ENCODE data around the gene C1GALT1.
"Not testable (repeated sequence)": the region's sequence is repeated elsewhere in the genome, so short reads cannot be mapped to it uniquely, and the experiment has no call there.

Gene C1GALT1

GRCh38 chr7:7182156-7183060, at the start of gene C1GALT1:
TSS of gene C1GALT1 (plus strand) at chr7:7182544. CDS start at chr7:7234320, 51,776 bp downstream.
- in situ Hi-C loops (cut with MboI; ENCODE audit: low sequenced_read_pairs): no loop called here

GRCh38 chr7:7134046-7134445, 48.3 kb upstream of the C1GALT1 start:
- in situ Hi-C loops (cut with MboI; ENCODE audit: low sequenced_read_pairs): no loop called here

GRCh38 chr7:7135074-7135473, 47.3 kb upstream of the C1GALT1 start:
- in situ Hi-C loops (cut with MboI; ENCODE audit: low sequenced_read_pairs): no loop called here

DNA sequence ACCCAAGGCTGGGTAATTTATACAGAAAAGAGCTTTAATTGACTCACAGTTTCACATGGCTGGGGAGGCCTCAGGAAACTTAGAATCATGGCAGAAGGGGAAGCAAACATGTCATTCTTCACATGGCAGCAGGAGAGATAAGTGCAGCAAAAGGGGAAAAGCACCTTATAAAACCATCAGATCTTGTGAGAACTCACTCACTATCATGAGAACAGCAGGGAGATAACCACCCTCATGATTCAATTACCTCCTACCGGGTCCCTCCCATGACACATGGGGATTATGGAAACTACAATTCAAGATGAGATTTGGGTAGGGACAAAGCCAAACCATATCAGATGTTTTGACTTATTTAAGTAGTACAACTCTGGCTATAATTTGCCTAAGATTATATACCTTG, 46.4 kb upstream of the C1GALT1 start:
- in situ Hi-C loops (cut with MboI; ENCODE audit: low sequenced_read_pairs): not testable (repeated sequence)

DNA sequence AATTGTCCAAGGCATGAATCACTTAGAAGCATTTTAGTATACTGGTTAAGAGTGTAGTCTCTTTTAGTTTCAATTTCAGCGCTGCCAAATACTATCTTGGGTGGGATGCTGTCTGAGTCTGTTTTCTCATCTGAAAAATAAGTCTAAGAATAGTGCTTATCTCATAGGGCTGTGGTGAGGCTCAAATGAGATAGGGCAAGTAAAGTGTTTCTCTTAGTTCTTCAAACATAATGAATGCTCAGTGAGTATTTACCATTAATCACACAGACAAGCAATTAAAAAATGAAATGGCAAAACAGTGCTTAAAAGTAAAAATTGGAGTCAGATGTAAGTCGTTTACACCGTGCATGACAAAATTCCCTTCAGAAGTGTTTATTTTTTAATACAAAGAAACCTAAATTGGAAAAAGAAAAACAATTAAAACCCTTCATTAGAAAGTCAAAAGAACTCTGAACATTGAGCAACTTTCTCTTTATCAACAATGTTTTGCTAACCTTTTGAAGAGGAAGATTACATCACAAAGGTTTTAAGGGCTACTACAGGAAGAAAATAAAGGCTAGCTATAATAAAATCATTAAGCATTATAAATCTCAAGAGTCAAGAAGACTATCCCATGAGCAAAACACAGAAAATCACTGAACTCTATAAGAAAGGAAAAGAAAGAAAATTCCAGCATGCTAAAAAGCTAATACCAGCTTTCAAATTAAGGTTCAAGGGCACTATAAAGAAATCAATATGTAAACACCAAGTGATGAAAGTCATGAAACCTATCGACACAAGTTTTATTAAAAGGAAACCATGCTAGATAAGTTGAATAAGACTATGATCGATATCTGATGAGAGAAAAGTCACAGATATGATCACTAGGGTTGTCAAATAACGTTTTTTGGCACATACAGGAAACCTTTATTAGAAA, 45.6 kb upstream of the C1GALT1 start:
- in situ Hi-C loops (cut with MboI; ENCODE audit: low sequenced_read_pairs): no loop called here

- in situ Hi-C loops (cut with MboI; ENCODE audit: low sequenced_read_pairs): no loop called here
Measured at GRCh38 chr7:7138897-7139296, 43.4 kb upstream of the C1GALT1 start.

DNA sequence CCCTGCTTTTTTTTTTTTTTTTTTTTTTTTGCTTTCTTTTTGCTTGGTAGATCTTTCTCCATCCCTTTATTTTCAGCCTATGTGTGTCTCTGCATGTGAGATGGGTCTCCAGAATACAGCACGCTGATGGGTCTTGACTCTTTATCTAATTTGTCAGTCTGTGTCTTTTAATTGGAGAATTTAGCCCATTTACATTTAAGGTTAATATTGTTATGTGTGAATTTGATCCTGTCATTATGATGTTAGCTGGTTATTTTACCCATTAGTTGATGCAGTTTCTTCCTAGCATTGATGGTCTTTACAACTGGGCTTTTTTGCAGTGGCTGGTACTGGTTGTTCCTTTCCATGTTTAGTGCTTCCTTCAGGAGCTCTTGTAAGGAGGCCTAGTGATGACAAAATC, 38.9 kb upstream of the C1GALT1 start:
- in situ Hi-C loops (cut with MboI; ENCODE audit: low sequenced_read_pairs): not testable (repeated sequence)

GRCh38 chr7:7145151-7145550, 37.2 kb upstream of the C1GALT1 start:
- in situ Hi-C loops (cut with MboI; ENCODE audit: low sequenced_read_pairs): not testable (repeated sequence)

- in situ Hi-C loops (cut with MboI; ENCODE audit: low sequenced_read_pairs): no loop called here
Measured at GRCh38 chr7:7146837-7147236, 35.5 kb upstream of the C1GALT1 start.

- in situ Hi-C loops (cut with MboI; ENCODE audit: low sequenced_read_pairs): no loop called here
Measured at GRCh38 chr7:7148798-7149481, 33.4 kb upstream of the C1GALT1 start.

GRCh38 chr7:7151285-7151684, 31.1 kb upstream of the C1GALT1 start:
- in situ Hi-C loops (cut with MboI; ENCODE audit: low sequenced_read_pairs): no loop called here

- in situ Hi-C loops (cut with MboI; ENCODE audit: low sequenced_read_pairs): no loop called here
Measured at GRCh38 chr7:7151865-7152264, 30.5 kb upstream of the C1GALT1 start.

DNA sequence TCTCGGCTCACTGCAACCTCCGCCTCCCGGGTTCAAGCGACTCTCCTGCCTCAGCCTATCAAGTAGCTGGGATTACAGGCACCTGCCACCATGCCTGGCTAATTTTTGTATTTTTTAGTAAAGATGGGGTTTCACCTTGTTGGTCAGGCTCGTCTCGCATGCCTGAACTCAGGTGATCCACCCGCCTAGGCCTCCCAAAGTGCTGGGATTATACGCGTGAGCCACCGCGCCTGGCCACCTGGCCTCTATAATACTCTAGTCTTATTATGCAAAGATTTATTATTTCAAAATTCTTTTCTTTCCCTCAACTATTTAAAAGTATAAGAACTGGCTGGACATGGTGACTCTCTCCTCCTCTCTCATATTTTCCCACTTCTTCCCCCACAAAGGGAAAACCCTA, 30.0 kb upstream of the C1GALT1 start:
- in situ Hi-C loops (cut with MboI; ENCODE audit: low sequenced_read_pairs): no loop called here

DNA sequence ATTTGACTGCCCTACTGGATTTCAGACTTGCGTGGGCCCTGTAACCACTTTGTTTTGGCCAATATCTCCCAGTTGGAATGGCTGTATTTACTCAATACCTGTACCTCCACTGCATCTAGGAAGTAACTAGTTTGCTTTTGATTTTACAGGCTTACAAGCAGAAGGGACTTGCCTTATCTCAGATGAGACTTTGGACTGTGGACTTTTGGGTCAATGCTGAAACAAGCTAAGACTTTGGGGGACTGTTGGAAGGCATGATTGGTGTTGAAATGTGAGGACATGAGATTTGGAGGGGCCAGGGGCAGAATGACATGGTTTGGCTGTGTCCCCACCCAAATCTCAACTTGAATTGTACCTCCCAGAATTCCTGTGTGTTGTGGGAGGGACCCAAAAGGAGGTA, 28.0 kb upstream of the C1GALT1 start:
- in situ Hi-C loops (cut with MboI; ENCODE audit: low sequenced_read_pairs): not testable (repeated sequence)

DNA sequence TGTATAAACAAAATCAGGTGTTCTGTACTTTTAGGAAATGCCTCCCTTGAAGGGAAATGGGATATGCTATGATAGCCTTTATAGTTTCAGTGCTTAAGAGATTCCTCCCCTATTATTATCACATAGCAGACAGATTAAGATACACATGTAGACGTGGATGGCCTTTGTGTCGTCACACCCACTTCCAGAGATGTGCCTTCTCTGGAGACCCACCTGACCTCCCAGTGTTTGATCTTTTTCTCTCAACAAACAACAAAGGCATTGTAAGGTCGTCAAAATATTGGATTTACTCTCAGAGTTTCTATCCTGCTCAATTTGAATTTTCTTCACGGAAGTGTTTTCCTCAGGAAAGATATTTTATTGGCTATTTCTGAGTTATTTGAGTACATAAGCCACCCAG, 25.7 kb upstream of the C1GALT1 start:
- in situ Hi-C loops (cut with MboI; ENCODE audit: low sequenced_read_pairs): no loop called here

DNA sequence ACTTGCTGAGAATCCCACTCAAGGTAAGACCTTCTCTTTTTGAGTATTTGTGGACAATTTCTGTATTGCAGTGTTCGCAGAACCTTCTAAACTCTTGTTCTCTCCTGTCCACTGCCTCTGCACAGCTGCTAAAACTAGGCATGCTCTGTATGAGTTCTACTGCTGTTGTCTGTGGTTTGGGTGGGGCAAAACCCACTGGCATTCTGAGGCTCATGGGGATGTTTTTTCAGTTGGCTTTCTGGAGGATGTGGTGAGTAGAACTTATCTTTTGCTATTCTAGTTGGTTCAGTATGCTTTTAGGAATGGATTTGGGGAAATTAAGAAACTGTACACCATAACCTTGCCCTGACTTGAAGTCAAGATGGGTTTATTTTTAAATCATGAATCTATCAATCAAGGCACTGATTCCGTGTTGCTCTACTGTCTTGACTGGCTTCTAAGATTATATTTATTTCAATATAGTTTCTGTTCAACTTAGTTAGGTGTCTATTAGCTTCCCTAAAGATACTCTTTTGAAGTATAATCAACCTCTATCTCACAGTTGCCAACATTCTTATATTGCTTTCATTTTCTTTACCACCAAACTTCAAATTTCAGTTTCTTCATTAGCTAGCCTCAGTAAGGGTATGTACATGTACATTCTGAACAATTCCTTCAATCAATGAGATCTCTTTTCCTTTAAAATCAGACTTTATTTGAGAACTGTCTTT, 25.0 kb upstream of the C1GALT1 start:
- in situ Hi-C loops (cut with MboI; ENCODE audit: low sequenced_read_pairs): no loop called here

- in situ Hi-C loops (cut with MboI; ENCODE audit: low sequenced_read_pairs): no loop called here
Measured at GRCh38 chr7:7157887-7158271, 24.5 kb upstream of the C1GALT1 start.

- in situ Hi-C loops (cut with MboI; ENCODE audit: low sequenced_read_pairs): no loop called here
Measured at GRCh38 chr7:7159063-7159658, 23.2 kb upstream of the C1GALT1 start.

GRCh38 chr7:7164591-7164990, 17.8 kb upstream of the C1GALT1 start:
- in situ Hi-C loops (cut with MboI; ENCODE audit: low sequenced_read_pairs): no loop called here

- in situ Hi-C loops (cut with MboI; ENCODE audit: low sequenced_read_pairs): no loop called here
Measured at GRCh38 chr7:7165372-7165771, 17.0 kb upstream of the C1GALT1 start.
